K562 (cell line): Measurements from ENCODE around the gene SFXN2. TPM values are rescaled to one million over a fixed set of nuclear protein-coding genes. Genes with fewer than 3 reads are reported as not detected.

ENCODE experiments used
- ATAC-seq: fragments of 200-7000 bp; cut with Tn5 transposase; 3 replicates; pipeline ENCODE4 v1.9.1; 2020; ENCODE audit warnings: moderate library complexity
- BruUV-seq: library from RNA; stranded (reverse); fragments of 400-500 nt; replicated peaks from 2 replicates; lab custom pipeline; 2021; lab: Mats Ljungman, UMichigan
- CTCF ChIA-PET: fragments of 300-600 bp; formaldehyde crosslinking; extraction: SDS; loops from one replicate; lab custom pipeline; 2021; ENCODE audit warnings: low intra/inter-chr PET ratio; lab: Yijun Ruan, JAX
- POLR2A ChIA-PET: fragments of 300-600, 350-650 bp; sonication (Branson Sonifier 250); formaldehyde crosslinking; extraction: SDS; loops from one replicate; lab custom pipeline; 2021; ENCODE audit warnings: antibody characterized with exemption, inconsistent platforms; lab: Yijun Ruan, JAX
- DNase-seq, 4 experiments: peaks; one replicate each; pipeline versions ENCODE4 v3.0.0 to v3.0.0-alpha.2; 2011 to 2018; ENCODE audit warnings: low spot score in 3 of 4, mixed read lengths in 3 of 4; ENCODE audit errors: extremely low read depth in 1 of 4
- FAIRE-seq: peaks from 2 replicates; lab custom pipeline; 2011; peaks lifted over from hg19 to GRCh38; lab: Jason Lieb, UNC
- H2AFZ ChIP-seq: 2 replicates; pipeline ENCODE4 v1.6.0; 2011; ENCODE audit warnings: low read depth, low read length, control low read depth, inconsistent platforms
- H3K27ac ChIP-seq: fragments of 200-600 bp; 3 replicates; pipeline ENCODE4 v1.8.0; 2011; ENCODE audit warnings: low read depth, mild to moderate bottlenecking, control low read depth, inconsistent platforms, low read length, moderate library complexity, mixed read lengths; ENCODE audit errors: extremely low read depth
- H3K27me3 ChIP-seq, 2 experiments: fragments of 300-600 bp in 1 of 2; 2 replicates in 1 of 2; 3 replicates in 1 of 2; pipeline versions ENCODE4 v1.6.0 to v1.8.0; 2011; ENCODE audit warnings: inconsistent platforms in 2 of 2, low read length in 2 of 2, mild to moderate bottlenecking in 1 of 2, mixed read lengths in 1 of 2, moderate library complexity in 1 of 2; ENCODE audit not compliant: control insufficient read depth in 2 of 2, insufficient read depth in 2 of 2
- H3K36me3 ChIP-seq: fragments of 300-600 bp; 3 replicates; pipeline ENCODE4 v1.8.0; 2011; ENCODE audit warnings: mild to moderate bottlenecking, low read length, inconsistent platforms; ENCODE audit not compliant: control insufficient read depth, insufficient read depth
- H3K4me1 ChIP-seq, 2 experiments: fragments of 200-600 bp in 1 of 2; replicated peaks in 1 of 2; 2 replicates in 1 of 2; 3 replicates in 1 of 2; pipeline versions ENCODE4 v1.5.1 to v1.8.0; 2011; ENCODE audit warnings: inconsistent platforms in 2 of 2, low read length in 2 of 2, mild to moderate bottlenecking in 1 of 2, mixed read lengths in 1 of 2, moderate library complexity in 1 of 2; ENCODE audit not compliant: control insufficient read depth in 2 of 2, insufficient read depth in 2 of 2
- H3K4me2 ChIP-seq: 2 replicates; pipeline ENCODE4 v1.6.1; 2011; ENCODE audit warnings: low read length, control low read depth, inconsistent platforms, mixed read lengths; ENCODE audit not compliant: insufficient read depth
- H3K4me3 ChIP-seq: fragments of 200-600 bp; sonication (generic), shearing (Covaris generic); 2 replicates; pipeline ENCODE4 v1.5.1; 2016; ENCODE audit warnings: control low read depth, inconsistent platforms
- H3K79me2 ChIP-seq: fragments of 200-600 bp; 3 replicates; pipeline ENCODE4 v1.8.0; 2011; ENCODE audit warnings: low read length, inconsistent platforms; ENCODE audit not compliant: control insufficient read depth, insufficient read depth
- H3K9ac ChIP-seq, 2 experiments: 2 replicates each; pipeline versions ENCODE4 v1.6.0 to v1.6.1; 2011; ENCODE audit warnings: low read depth in 2 of 2, low read length in 2 of 2, control low read depth in 1 of 2, inconsistent platforms in 1 of 2, mild to moderate bottlenecking in 1 of 2, mixed read lengths in 1 of 2; ENCODE audit not compliant: insufficient read depth in 1 of 2
- H3K9me1 ChIP-seq: one replicate; pipeline ENCODE4 v1.6.0; 2011; ENCODE audit warnings: inconsistent platforms, mild to moderate bottlenecking, low read length, moderate library complexity; ENCODE audit not compliant: control insufficient read depth, insufficient read depth
- H3K9me3 ChIP-seq: replicated peaks from 2 replicates; pipeline ENCODE4 v1.5.1; 2011; ENCODE audit warnings: low read depth, low read length, inconsistent platforms; ENCODE audit not compliant: control insufficient read depth, insufficient read depth
- H4K20me1 ChIP-seq: replicated peaks from 2 replicates; pipeline ENCODE4 v1.6.1; 2011; ENCODE audit warnings: low read length, inconsistent platforms, mixed read lengths; ENCODE audit not compliant: control insufficient read depth, insufficient read depth
- CBX1 ChIP-seq: sonication (generic); IDR thresholded peaks from 2 replicates; pipeline ENCODE4 v1.6.1; 2016; ENCODE audit warnings: antibody characterized with exemption, low read depth, mild to moderate bottlenecking
- MXI1 ChIP-seq: IDR thresholded peaks from 2 replicates; pipeline ENCODE4 v1.6.1; 2011; ENCODE audit warnings: low read depth, mild to moderate bottlenecking, improper control_type of control experiment, low read length
- NR4A1 ChIP-seq, 2 experiments: fragments of 250-450 bp in 1 of 2; fragments of 450-650 bp in 1 of 2; sonication (Bioruptor Pico) in 1 of 2; IDR thresholded peaks; 2 replicates each; pipeline versions ENCODE4 v1.4.0 to v1.6.1; 2016 to 2020; ENCODE audit warnings: mild to moderate bottlenecking in 2 of 2, missing compliant biosample characterization in 1 of 2, missing genetic modification characterization in 1 of 2, moderate library complexity in 1 of 2
- ZNF707 ChIP-seq: fragments of 250-450 bp; sonication (Bioruptor Pico); conservative IDR thresholded peaks from 2 replicates; pipeline ENCODE4 v1.8.0; 2022; ENCODE audit warnings: inconsistent platforms, mild to moderate bottlenecking, moderate library complexity
- WGBS: fragments of 100-300 bp; shearing (Covaris generic); methylation state at CpG from one replicate; pipeline ENCODE4 v1.1.6; 2016; ENCODE audit warnings: low coverage, mixed read lengths; ENCODE audit not compliant: insufficient coverage; ENCODE audit errors: missing lambda C conversion rate; 5-methylcytosine and 5-hydroxymethylcytosine counted together
- in situ Hi-C: fragments of 300-500 bp; cut with MboI; formaldehyde crosslinking; loops from 4 replicates; pipeline ENCODE4 v1.15.0; 2018; ENCODE audit warnings: inconsistent platforms, mixed read lengths
- intact Hi-C: fragments of 100-400 bp; cut with micrococcal nuclease; formaldehyde crosslinking; loops from 2 replicates; pipeline ENCODE4 v1.14.2; 2022
- polyA plus RNA-seq, 8 experiments: library from polyadenylated mRNA; depleted of rRNA in 4 of 8; stranded (reverse) in 5 of 8; unstranded in 3 of 8; fragments of >200 nt; fragmentation: Nextera tagmentation in 2 of 8; fragmentation: Illumina TruSeq in 1 of 8; extraction: Ambion mirVana in 2 of 8; extraction: Trizol in 1 of 8; gene quantifications; 2 replicates each; pipeline versions ENCODE4 v1.2.1 to v1.2.3, GENCODE V29; 2011 to 2014; ENCODE audit warnings: inconsistent platforms in 1 of 8, missing spikeins in 1 of 8
- total RNA-seq, 7 experiments: library from RNA; depleted of rRNA in 6 of 7; stranded (reverse); fragments of >200 nt in 6 of 7; fragmentation: Illumina TruSeq in 2 of 7; extraction: Trizol in 2 of 7; gene quantifications; 2 replicates each; pipeline versions ENCODE4 v1.2.1 to v1.2.3, GENCODE V29; 2011 to 2021; ENCODE audit warnings: low replicate concordance in 1 of 7
- TF ChIP-seq, protein P1 (sequence below): fragments of 250-450 bp; sonication (Bioruptor Pico); IDR thresholded peaks from 2 replicates; pipeline ENCODE4 v1.5.0; 2021; ENCODE audit warnings: mild to moderate bottlenecking, borderline replicate concordance
- TF ChIP-seq, protein P2 (sequence below): fragments of 450-650 bp; formaldehyde crosslinking; IDR thresholded peaks from 2 replicates; pipeline ENCODE4 v1.4.0; 2020; ENCODE audit warnings: mild to moderate bottlenecking, mixed read lengths
- TF ChIP-seq, protein P3 (sequence below): fragments of 450-650 bp; IDR thresholded peaks from 2 replicates; pipeline ENCODE4 v1.6.1; 2017; ENCODE audit warnings: mild to moderate bottlenecking, moderate library complexity

SFXN2 gene
- total and polyA plus RNA-seq, 9 of the 15 experiments (the other 6 are each of a cell fraction or from before 2014, with no cell fraction given) = 7.3 to 23.8 (median 15.7) TPM

DNA sequence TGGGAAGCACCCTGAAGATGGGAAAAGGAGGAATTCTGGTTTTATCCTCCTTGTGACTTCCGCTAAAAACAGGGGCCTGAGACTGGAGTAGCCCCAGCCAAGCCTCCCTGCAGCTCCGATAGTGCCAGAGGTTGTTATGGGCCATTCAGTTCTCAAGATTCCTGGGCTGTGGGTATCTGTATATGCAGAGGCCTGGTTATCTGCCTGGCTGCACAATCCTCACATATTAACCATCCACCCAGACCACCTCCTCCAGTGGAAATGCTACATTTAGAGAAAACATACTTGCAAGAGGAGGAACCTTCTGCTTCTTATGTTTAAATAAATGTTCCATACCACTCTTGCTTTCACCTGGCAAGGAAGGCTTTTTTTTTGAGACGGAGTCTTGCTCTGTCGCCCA, 34.8 kb upstream of the SFXN2 start:
- H3K27me3 ChIP-seq = no peaks in the 10 kb centered on the region
- H3K9me1 ChIP-seq = no peaks in the 10 kb centered on the region
- no peaks in the 10 kb centered on the region for H3K79me2 ChIP-seq
- H4K20me1 ChIP-seq = no peaks in the 10 kb centered on the region
- DNase-seq (no peak), FAIRE-seq (no peak), ATAC-seq (no peak)
- no peak overlapping the region for H3K4me2 ChIP-seq
- in situ Hi-C loops = no loop called here
- BruUV-seq = no TSS peak
- no peak overlapping the region for H3K27ac ChIP-seq
- H3K4me1 ChIP-seq = peaks cover 12 to 21% of the 10 kb centered on the region in 2 experiments
- H3K9ac ChIP-seq = no peak overlapping the region
- no peak overlapping the region for H3K4me3 ChIP-seq
- CTCF ChIA-PET = no interaction called here
- H2AFZ ChIP-seq = no peak overlapping the region
- H3K9me3 ChIP-seq = no peaks in the 10 kb centered on the region
- POLR2A ChIA-PET = interaction anchor here (1.1 to 1.7 kb wide), 2 partner anchors 10 to 24 kb away, joined by 3 to 4 read pairs; no protein-coding TSS in a partner anchor
- WGBS = 92% methylated on average over 2 of the region's 4 CpGs
- no peaks in the 10 kb centered on the region for H3K36me3 ChIP-seq
- intact Hi-C loops = no loop called here
- TF ChIP-seq ZNF707 (CRISPR knock-in tag) (no peak), MXI1 (no peak), CBX1 (no peak), NR4A1 (CRISPR knock-in tag; IDR thresholded peaks at IDR 0.05) (no peak), NR4A1 (tag; IDR thresholded peaks at IDR 0.05) (no peak)
- TF ChIP-seq, protein P1, sequence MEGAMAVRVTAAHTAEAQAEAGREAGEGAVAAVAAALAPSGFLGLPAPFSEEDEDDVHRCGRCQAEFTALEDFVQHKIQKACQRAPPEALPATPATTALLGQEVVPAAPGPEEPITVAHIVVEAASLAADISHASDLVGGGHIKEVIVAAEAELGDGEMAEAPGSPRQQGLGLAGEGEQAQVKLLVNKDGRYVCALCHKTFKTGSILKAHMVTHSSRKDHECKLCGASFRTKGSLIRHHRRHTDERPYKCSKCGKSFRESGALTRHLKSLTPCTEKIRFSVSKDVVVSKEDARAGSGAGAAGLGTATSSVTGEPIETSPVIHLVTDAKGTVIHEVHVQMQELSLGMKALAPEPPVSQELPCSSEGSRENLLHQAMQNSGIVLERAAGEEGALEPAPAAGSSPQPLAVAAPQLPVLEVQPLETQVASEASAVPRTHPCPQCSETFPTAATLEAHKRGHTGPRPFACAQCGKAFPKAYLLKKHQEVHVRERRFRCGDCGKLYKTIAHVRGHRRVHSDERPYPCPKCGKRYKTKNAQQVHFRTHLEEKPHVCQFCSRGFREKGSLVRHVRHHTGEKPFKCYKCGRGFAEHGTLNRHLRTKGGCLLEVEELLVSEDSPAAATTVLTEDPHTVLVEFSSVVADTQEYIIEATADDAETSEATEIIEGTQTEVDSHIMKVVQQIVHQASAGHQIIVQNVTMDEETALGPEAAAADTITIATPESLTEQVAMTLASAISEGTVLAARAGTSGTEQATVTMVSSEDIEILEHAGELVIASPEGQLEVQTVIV (CRISPR knock-in tag) = no peak
- TF ChIP-seq, protein P2, sequence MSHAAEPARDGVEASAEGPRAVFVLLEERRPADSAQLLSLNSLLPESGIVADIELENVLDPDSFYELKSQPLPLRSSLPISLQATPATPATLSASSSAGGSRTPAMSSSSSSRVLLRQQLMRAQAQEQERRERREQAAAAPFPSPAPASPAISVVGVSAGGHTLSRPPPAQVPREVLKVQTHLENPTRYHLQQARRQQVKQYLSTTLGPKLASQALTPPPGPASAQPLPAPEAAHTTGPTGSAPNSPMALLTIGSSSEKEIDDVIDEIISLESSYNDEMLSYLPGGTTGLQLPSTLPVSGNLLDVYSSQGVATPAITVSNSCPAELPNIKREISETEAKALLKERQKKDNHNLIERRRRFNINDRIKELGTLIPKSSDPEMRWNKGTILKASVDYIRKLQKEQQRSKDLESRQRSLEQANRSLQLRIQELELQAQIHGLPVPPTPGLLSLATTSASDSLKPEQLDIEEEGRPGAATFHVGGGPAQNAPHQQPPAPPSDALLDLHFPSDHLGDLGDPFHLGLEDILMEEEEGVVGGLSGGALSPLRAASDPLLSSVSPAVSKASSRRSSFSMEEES (CRISPR knock-in tag) = no peak
- TF ChIP-seq, protein P3, sequence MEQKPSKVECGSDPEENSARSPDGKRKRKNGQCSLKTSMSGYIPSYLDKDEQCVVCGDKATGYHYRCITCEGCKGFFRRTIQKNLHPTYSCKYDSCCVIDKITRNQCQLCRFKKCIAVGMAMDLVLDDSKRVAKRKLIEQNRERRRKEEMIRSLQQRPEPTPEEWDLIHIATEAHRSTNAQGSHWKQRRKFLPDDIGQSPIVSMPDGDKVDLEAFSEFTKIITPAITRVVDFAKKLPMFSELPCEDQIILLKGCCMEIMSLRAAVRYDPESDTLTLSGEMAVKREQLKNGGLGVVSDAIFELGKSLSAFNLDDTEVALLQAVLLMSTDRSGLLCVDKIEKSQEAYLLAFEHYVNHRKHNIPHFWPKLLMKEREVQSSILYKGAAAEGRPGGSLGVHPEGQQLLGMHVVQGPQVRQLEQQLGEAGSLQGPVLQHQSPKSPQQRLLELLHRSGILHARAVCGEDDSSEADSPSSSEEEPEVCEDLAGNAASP = no peak
- TF ChIP-seq, all 486 proteins: peak for 0
